ENCODE data around the gene OSGIN1. TPM values are rescaled to one million over a fixed set of nuclear protein-coding genes. Genes with fewer than 3 reads are reported as not detected.

OSGIN1 gene, protein sequence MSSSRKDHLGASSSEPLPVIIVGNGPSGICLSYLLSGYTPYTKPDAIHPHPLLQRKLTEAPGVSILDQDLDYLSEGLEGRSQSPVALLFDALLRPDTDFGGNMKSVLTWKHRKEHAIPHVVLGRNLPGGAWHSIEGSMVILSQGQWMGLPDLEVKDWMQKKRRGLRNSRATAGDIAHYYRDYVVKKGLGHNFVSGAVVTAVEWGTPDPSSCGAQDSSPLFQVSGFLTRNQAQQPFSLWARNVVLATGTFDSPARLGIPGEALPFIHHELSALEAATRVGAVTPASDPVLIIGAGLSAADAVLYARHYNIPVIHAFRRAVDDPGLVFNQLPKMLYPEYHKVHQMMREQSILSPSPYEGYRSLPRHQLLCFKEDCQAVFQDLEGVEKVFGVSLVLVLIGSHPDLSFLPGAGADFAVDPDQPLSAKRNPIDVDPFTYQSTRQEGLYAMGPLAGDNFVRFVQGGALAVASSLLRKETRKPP
- 1.3 and 1.9 TPM in 2 replicates for total RNA-seq (2014; rRNA removed; shearing (Covaris generic))

DNA sequence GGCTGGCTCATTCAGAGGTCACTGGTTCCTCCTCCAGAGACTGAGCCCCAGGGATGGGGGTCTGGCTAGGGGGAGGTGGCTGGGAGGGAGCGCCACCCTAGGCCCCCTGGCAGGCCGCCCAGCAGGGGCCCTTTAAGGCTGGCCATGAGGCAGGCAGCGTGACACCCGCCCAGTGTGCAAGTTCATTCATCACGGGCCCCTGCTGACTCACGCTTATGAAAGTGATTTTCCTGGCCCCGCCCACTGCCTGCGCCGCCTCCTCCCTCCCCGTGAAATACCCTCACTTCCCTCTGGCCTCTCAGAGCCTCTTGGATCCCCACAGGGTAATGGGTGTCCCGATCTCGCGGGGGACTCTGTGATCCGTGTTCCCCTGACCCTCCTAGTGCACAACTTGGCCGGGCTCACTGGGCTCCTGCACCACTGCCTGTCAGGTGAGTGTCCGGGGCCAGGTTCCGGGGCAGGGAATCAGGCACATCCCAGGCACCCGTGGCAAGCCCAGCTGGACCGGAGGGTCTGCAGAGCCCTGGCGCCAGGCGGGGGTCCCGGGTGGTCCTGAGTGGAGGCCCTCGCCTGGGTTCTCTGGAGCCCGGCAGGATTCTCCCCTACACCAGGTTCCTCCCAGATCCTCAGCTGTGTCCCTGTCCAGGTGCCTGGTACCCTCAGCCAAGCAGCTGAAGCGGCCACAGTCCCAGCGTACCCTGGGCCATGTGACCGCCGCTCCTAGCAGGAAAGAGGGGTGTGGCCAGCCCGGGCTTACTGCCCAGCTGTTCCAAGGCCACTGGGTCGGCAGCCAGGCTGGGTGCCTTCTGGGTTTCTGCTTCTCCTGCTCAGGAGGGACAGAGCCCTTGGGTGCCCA, at the start of gene OSGIN1:
OSGIN1 (plus strand) TSS at position 301 of the 856 bp plus-strand sequence. CDS start 4,432 bp downstream, outside the sequence.

DNA sequence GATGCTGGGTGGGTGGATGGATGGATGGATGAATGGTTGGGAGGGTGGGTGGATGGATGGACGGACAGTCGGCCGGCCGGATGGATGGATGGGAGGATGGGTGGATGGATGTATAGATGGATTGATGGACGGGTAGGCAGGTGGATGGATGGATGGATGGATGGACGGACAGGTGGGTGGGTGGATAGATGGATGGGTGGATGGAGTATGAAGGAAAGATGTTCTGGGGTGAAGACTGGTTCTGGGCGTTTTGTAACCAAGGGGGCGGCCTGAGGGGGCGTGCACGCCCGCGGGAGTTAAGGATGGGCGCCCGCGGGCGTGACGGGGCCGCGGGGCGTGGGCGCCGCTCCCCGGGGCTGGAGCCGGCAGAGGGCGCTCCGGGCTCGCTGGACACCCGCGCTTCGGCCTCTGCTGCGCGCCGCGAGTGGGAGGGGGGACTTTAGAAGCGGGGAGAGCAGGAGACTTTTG, 14.8 kb downstream of the OSGIN1 start, which contains the start of gene NECAB2:
NECAB2 (plus strand) TSS at position 407 of the 468 bp plus-strand sequence. CDS start 405 bp downstream, outside the sequence.

Other genes with a start within 250 kb of the OSGIN1 start
- 260 and 314 TPM in 2 replicates for gene HSBP1, start 145.3 kb upstream of the OSGIN1 start, total RNA-seq (2014; rRNA removed; shearing (Covaris generic))
- gene MLYCD, start 54.1 kb upstream of the OSGIN1 start, total RNA-seq (2014; rRNA removed; shearing (Covaris generic)), result 2.2 and 2.3 TPM in 2 replicates
- 0.04 and 0.82 TPM in 2 replicates for gene NECAB2, start 15.0 kb downstream of the OSGIN1 start, total RNA-seq (2014; rRNA removed; shearing (Covaris generic))
- gene SLC38A8, start 89.6 kb downstream of the OSGIN1 start, total RNA-seq (2014; rRNA removed; shearing (Covaris generic)), result not detected in 2 replicates
- 69.0 and 81.6 TPM in 2 replicates for gene MBTPS1, start 163.7 kb downstream of the OSGIN1 start, total RNA-seq (2014; rRNA removed; shearing (Covaris generic))
- gene HSDL1, start 191.9 kb downstream of the OSGIN1 start, total RNA-seq (2014; rRNA removed; shearing (Covaris generic)), result 8.7 and 15.8 TPM in 2 replicates
- 0.38 and 0.90 TPM in 2 replicates for gene DNAAF1, start 192.1 kb downstream of the OSGIN1 start, total RNA-seq (2014; rRNA removed; shearing (Covaris generic))
- 36.1 and 39.4 TPM in 2 replicates for gene TAF1C, start 233.8 kb downstream of the OSGIN1 start, total RNA-seq (2014; rRNA removed; shearing (Covaris generic))
- 0.13 TPM in 1 of 2 replicates, not detected in the other for gene ADAD2, start 237.9 kb downstream of the OSGIN1 start, total RNA-seq (2014; rRNA removed; shearing (Covaris generic))

Data from A375 (cell line).